ENCODE results near the gene CDH5. TPM values are rescaled to one million over a fixed set of nuclear protein-coding genes. Genes with fewer than 3 reads are reported as not detected.

CDH5 gene
- total RNA-seq, 1 donor from 2014 or later: 55.0 TPM

DNA sequence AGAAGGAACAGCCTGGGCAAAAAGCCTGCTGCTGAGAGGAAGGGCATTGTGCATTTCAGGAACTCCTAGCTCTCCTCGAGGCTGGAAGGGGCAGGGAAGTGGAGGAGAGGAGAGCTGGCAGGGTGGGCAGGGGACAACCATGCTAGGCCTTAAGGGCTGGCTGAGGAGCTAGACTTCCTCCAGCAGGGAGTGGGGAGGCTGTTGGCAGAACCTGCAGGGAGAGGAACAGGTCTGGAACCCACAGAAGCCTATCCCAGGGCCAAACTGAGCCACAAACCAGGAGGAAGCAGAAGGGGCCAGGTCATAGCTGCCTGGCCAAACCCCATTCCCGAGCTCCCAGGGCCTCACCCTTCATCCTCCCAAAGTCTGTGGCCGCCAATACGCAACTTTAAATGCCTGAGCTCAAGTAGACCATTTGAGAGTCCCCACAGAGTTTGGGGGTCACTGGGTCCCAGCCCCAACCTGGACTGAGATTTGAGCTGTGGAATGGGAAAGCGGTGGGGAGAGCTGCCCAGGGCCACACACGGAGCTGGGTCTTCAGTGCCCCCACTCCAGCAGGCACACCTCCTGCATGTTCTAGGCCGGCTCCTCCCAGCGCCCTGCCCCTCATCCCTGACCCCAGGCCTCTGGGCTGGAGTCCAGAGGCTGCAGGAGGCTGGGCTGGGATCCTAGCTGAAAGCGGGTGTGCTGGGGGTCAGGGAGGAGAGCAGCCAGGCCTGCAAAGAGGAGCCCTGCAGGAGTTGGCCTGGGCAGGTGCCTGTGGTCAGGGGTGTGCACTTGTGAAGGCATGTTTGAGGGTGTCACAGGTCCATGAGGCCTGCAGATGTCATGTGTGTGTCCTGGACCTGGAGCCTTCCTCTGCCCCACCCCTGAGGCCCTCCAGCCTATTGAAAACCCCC lies 4.5 kb downstream of the CDH5 start:
- intact Hi-C loops (cut with micrococcal nuclease): no loop called here
- ATAC-seq: no peak
- no peak for DNase-seq

GRCh38 chr16:66372078-66372897 lies 5.8 kb downstream of the CDH5 start:
- intact Hi-C loops (cut with micrococcal nuclease): no loop called here
- DNase-seq (no peak), ATAC-seq (no peak)

GRCh38 chr16:66372898-66373155 lies 6.3 kb downstream of the CDH5 start:
- DNase-seq (no peak), ATAC-seq (no peak)
- intact Hi-C loops (cut with micrococcal nuclease): no loop called here

DNA sequence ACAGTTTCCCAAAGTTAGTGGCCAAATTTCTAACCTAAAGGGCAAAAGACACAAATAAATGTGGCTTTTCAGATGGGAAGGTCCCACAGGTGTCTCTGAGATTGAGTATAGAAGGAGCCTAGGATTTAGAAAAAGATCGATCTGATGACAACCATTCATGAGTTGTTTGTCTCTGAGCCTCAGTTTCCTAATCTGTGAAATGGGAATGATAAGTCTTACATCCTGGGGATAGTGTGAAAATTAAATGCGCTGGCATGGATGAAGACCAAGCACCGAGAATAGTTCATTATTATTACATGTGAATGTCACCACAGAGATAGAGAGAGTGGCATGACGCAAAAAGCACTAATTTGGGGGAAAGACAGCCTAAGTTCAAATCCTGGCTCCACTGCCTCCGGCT lies 7.2 kb downstream of the CDH5 start:
- DNase-seq (no peak), ATAC-seq (no peak)
- intact Hi-C loops (cut with micrococcal nuclease): no loop called here

DNA sequence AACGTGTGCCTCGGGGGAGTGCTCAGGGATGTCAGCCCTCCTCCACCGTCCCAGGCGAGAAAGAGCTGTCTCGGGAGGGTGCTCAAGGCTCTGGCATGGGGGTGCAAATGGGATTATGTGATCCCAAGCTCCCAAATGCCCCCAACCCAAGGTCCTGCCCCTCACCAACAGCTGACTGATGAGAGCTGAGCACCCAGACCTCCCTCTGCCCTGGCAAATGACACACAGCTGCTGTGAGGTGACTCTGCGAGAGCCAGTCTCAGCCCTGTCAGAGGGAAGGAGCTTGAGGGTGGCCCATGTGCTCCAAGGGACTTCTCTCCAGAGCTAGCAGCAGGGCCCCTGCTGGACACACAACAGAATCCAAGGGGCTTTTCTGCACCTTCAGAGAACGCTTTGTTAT lies 7.7 kb downstream of the CDH5 start:
- ATAC-seq (no peak), DNase-seq (no peak)
- intact Hi-C loops (cut with micrococcal nuclease): no loop called here

DNA sequence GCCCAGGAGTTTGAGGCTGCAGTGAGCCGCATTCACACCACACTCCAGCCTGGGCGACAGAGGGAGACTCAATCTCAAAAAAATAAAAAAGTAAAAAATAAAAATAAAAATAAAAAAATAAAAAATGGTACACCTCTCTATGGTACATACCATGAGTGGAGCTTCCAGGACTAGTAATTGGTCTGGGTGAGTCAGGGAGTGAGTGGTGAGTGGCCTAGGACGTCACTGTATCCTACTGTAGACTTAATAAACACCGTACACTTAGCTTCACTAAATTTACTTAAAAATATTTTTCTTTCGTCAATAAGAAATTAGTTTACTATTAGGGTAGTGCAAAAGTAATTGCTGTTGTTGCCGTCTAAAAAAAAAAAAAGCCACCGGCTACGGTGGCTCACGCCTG lies 9.0 kb downstream of the CDH5 start:
- intact Hi-C loops (cut with micrococcal nuclease): no loop called here
- ATAC-seq: no peak

GRCh38 chr16:66376114-66376513 lies 9.6 kb downstream of the CDH5 start:
- intact Hi-C loops (cut with micrococcal nuclease): no loop called here
- DNase-seq (no peak), ATAC-seq (no peak)

More for the DNA sequence above, 9.0 kb downstream of the CDH5 start:
- no peak for DNase-seq

- no peak for DNase-seq
- ATAC-seq: peak; percentile 33
- intact Hi-C loops (cut with micrococcal nuclease): no loop called here
These were observed 10.2 kb downstream of the CDH5 start for GRCh38 chr16:66376577-66377305.

GRCh38 chr16:66377324-66377723 lies 10.8 kb downstream of the CDH5 start:
- DNase-seq (no peak), ATAC-seq (no peak)
- intact Hi-C loops (cut with micrococcal nuclease): no loop called here

- no peak for DNase-seq
- no peak for ATAC-seq
- intact Hi-C loops (cut with micrococcal nuclease): no loop called here
These were observed 12.5 kb downstream of the CDH5 start for GRCh38 chr16:66378741-66379570.

- ATAC-seq: no peak
- DNase-seq: no peak
- intact Hi-C loops (cut with micrococcal nuclease): no loop called here
These were observed 13.1 kb downstream of the CDH5 start for GRCh38 chr16:66379571-66379941.

GRCh38 chr16:66380421-66380820 lies 13.9 kb downstream of the CDH5 start:
- DNase-seq (no peak), ATAC-seq (no peak)
- intact Hi-C loops (cut with micrococcal nuclease): no loop called here

GRCh38 chr16:66381585-66382170 lies 15.2 kb downstream of the CDH5 start:
- DNase-seq (no peak), ATAC-seq (no peak)
- intact Hi-C loops (cut with micrococcal nuclease): no loop called here

- ATAC-seq: peak; percentile 73
- intact Hi-C loops (cut with micrococcal nuclease): no loop called here
These were observed 15.9 kb downstream of the CDH5 start for GRCh38 chr16:66382171-66382965.

GRCh38 chr16:66382966-66383299 lies 16.4 kb downstream of the CDH5 start:
- no peak for ATAC-seq
- intact Hi-C loops (cut with micrococcal nuclease): no loop called here
- no peak for DNase-seq

More at GRCh38 chr16:66382171-66382965, 15.9 kb downstream of the CDH5 start:
- DNase-seq: no peak

DNA sequence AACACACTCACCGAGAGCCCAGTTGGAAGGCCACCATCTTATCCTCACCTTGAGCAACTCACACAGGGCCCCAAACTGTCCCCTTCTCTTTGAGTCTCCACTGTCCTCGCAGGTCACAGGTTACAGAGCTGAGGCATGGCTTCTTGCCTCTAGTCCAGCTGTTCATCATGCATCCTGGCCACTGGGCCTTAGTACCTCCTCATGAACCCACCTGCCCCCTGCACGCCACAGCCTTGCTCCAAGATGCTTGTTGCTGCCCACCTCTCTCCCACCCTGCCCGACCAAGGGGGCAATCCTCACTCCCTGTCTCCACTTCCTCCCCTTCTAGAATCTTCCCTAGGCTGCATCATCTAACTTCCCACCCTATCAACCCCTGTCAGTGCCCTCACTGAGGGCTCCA lies 17.1 kb downstream of the CDH5 start:
- no peak for ATAC-seq
- intact Hi-C loops (cut with micrococcal nuclease): no loop called here

DNA sequence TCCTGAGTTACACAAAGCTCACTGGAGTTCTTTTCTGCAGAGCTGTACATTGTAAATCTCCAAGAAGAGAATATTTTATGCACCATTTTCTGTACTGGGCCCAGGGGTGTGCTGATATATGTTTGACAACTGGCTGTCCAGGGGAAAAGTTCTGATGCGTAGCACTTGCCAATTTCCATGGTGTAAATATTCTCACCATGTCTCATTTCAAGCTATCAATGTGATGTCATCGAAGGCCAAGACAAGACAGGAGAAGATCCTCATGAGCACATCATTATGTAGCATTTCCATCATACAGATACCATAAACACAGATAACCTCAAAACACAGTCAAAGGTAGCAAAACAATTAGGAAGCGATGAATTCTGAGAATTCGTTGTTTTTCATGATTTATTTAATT lies 18.9 kb downstream of the CDH5 start:
- DNase-seq (no peak), ATAC-seq (no peak)

More for the DNA sequence above, 17.1 kb downstream of the CDH5 start:
- no peak for DNase-seq

More for the DNA sequence above, 18.9 kb downstream of the CDH5 start:
- intact Hi-C loops (cut with micrococcal nuclease): no loop called here

Measured in left ventricle myocardium superior (tissue), 1 donor.